SKM-1 treated with dmso at 0.1 percent for 144 hours (cell line): Measurements from ENCODE around the gene VPS37D.

Experiments
- DNase-seq: peaks from one replicate; lab custom pipeline; 2025; ENCODE audit not compliant: unreplicated experiment; lab: John Stamatoyannopoulos, UW

VPS37D gene

DNA sequence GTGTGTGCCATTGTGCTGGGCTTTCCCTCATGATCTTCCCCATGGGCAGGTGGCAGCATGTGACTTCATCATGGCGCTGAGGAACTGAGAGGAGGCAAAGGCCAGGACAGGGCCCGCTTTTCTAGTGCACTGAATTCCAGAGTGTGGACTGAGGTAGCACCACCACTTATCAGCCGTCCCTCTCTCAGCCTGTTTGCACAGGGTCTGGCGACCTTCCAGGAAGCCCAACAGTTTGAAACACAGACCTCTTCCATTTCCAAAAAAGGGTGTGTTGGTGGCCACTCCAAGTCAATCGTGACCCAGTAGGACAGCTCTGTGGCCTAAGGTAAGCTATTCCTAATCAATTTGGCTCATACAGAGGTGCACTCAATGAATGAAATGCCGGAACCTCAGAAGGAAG, 11.2 kb downstream of the VPS37D start:
- DNase-seq, result no peak

- no peak for DNase-seq
Measured at GRCh38 chr7:73679709-73680108, 12.1 kb downstream of the VPS37D start.

DNA sequence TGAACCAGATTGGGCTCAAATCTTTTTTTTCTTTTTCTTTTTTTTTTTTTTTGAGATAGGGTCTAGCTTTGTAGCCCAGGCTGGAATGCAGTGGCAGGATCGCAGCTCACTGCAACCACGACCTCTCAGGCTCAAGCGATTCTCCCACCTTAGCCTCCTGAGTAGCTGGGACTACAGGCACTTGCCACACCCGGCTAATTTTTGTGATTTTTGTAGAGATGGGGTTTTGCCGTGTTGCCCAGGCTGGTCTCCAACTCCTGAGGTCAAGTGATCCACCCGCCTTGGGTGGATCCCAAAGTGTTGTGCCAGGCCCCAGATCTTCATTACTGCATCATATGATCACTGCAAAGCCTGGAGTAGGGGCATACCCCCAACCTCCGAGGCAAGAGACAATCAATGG, 12.9 kb downstream of the VPS37D start:
- DNase-seq, result no peak

DNA sequence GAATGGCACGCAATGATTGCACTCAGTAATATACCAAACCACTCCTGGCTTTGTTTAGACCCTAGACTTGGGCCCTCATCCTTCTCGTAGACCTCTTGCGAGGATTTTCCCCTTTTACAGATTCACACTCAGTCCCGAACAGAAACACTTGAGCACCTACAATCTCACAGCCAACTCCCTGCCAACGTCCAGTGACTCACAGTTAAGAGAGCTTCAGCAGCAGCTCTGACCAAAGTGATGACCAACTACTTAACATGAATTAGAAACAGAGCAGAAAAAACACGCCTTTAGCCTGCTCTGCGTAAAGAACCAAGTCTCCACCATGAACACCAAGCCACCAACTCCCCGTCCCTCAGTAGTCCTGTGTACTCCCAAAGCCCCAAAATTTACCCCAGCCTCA, 13.4 kb downstream of the VPS37D start:
- DNase-seq, result no peak

- no peak for DNase-seq
Measured at GRCh38 chr7:73682745-73683055, 15.1 kb downstream of the VPS37D start.

DNA sequence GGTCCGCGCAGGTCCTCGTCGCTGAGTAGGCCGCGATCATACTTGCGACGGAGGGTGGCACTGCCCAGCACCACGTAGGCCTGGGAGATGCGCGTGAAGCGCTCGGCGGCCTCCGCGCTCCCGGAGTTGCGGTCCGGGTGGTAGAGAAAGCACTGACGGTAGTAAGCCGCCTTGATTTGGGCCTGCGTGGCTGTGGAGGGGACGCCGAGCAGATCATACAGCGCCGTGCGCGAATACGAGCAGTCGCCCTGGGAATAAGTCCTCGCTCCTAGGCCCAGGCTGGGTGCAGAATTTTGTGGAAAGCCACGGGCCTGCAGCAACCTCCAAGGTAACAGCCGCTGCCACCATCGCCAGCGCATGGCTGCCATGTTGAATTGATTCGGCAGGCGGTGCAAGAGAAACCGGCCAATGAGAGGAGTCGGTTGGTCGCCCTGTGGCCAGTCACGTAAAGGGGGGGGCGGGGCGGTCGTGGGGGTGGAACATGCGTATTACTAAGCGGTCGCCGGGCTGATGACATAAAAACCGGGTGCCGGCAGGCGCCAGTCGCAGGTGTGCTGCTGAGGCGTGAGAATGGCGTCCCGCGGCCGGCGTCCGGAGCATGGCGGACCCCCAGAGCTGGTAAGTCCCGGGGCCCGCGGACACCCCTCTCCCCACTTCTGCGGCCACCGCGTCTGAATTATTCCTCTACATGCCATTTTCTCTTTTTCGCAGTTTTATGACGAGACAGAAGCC, 15.6 kb downstream of the VPS37D start, which contains the start of the genes BUD23 and DNAJC30:
Gene BUD23, plus strand, starts transcription at position 542 of the 732 bp plus-strand sequence. Its CDS starts 29 bp downstream, at position 571.
Gene DNAJC30, minus strand, starts transcription at position 398 of the 732 bp plus-strand sequence. Its CDS starts 30 bp downstream, at position 368.
- peak; percentile 83 for DNase-seq

DNA sequence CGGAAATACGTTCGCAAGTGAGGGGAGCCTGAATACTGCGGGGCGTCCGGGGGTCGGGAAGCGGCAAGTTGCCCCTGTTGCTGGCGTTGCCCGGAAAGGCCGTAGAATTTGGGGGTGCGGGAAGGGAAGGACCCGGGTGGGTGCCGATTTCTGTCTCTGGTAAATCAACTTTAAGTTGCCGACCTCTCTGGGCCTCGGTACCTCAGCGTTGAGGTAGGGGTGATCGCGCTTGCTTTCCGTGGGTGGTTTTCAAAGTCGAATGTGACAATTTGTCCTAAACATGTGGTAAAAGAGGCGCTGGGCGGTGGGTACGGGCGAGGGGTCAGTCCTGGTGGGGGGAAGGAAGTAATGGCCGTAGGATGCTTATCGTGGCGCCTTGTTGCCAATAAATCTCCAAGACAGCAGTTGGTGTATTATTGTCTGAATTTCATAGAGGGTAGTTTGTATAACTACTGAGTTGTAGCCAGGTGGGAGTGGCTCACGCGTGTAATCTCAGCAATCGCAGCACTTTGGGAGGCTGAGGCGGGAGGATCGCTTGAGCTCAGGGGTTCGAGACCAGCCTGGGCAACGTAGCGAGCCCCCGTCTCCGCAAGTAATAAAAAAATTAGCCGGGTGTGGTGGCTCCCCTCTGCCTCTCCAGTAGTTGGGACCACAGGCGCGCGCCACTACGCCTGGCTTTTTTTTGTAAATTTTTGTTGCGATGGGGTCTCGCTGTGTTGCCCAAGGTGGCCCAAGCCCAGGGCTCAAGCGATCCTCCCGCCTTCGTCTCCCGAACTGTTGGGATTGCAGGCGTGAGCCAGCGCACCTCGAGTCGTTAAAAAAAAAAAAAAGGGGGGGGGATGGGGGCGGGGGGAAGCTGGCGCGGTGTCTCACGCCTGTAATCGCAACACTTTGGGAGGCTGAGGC, 16.4 kb downstream of the VPS37D start:
- no peak for DNase-seq

GRCh38 chr7:73685311-73685710, 17.7 kb downstream of the VPS37D start:
- no peak for DNase-seq

GRCh38 chr7:73688288-73688687, 20.7 kb downstream of the VPS37D start:
- no peak for DNase-seq

DNA sequence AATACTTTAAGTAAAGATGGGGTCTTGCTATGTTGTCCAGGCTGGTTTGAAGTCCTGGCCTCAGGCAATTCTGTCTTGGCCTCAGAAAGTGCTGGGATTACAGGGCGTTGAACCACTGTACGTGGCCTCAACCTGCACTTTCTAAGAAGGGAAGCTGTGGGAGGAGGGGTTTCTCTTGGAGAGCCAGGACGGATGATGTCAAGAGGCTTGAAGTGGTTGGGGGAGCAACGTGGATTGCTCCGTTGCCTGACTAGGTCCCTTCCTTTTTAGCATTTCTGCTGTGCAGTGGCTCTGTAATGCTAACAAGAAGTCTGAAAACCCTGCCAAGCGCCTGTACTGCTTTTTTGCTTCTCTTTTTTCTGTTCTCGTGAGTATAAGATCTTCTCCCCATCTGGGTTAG, 23.0 kb downstream of the VPS37D start:
- no peak for DNase-seq

- DNase-seq, result no peak
Measured at GRCh38 chr7:73696372-73696771, 28.7 kb downstream of the VPS37D start.

DNA sequence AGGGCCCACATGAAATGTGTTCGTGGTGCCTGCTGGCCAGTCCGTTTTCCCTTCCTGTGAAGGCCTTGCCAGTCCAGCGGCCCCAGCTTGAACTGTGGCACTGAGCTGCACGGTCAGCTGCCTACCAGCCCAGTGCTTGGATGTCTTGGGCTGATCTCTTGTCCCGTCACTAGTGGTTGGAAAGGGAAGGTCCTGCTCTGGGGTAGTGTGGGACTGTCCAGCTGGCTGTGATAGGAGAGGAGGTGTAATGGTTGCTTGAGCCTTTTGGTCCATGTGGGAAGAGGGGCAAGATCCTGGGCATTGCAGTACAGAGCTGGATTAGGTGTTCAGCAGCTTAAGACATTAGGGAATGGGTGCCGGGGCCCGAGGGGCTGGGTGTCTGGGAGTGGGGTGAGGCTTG, 30.8 kb downstream of the VPS37D start:
- no peak for DNase-seq

- no peak for DNase-seq
Measured at GRCh38 chr7:73699370-73700068, 31.9 kb downstream of the VPS37D start.

DNA sequence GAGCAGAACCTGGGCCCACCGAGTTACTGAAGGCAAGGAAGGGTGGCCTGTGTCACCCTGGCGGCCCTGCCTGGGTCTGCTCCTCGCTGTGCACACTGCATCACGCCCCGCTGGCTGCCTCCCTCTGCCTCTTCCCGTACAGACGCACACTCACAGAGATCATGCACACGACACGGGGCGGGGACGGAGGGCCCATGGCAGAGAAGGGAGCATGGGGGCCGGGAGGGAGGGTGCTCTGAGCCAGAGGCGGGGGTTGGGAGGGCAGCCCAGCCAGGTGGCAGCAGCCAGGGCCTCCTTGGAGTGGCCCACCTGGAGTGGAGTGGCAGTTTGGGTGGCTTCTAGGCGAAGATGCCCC, 32.4 kb downstream of the VPS37D start:
- no peak for DNase-seq

GRCh38 chr7:73700581-73701134, 33.0 kb downstream of the VPS37D start:
- DNase-seq, result no peak

DNA sequence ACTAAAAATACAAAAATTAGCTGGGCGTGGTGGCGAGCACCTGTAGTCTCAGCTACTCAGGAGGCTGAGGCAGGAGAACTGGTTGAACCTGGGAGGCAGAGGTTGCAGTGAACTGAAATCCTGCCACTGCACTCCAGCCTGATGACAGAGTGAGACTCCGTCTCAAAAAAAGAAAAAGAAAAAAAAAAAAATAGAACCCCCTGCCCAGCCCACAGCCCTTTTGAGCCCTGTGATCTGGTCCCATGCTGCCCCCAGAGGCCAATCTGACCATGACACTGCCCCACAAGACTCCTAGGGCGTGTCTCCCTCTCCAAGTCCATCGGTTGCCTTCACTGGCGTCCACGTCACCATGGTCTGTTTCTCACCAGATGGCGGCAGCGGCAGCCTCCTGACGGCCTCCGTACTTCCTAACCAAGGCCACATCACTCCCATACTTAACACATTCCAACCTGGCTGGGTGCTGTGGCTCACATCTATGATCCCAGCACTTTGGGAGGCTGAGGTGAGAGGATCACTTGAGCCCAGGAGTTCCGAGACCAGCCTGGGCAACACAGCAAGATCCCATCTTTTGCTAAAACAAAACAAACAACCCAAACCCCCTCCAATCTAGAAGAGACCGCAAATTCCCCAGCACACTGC, 33.8 kb downstream of the VPS37D start:
- DNase-seq, result no peak

DNA sequence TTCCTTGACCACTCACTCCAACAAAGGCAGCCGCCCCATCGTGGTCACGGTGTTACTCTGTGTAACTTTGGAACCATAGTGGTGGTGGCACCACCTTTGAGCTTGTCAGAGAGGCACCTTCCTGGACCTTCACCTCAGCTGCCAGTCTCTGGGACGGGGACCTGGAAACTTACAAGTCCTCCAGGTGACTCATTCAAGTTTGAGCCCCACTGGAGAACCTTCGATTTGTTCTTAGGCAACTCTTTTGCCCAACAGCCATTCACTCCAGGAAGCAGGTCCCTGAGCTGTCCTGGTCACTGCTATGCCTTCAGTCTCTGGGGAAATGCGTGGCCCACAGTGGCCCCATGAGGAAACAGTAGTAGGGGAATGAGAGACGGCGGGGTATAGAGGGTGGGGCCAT, 34.6 kb downstream of the VPS37D start:
- DNase-seq, result no peak

GRCh38 chr7:73702665-73703064, 35.0 kb downstream of the VPS37D start:
- DNase-seq, result no peak

GRCh38 chr7:73703225-73703624, 35.6 kb downstream of the VPS37D start:
- no peak for DNase-seq

GRCh38 chr7:73703757-73704639, 36.4 kb downstream of the VPS37D start:
- DNase-seq, result no peak
